ENCODE measurements around the gene DISC1. TPM values are rescaled to one million over a fixed set of nuclear protein-coding genes. Genes with fewer than 3 reads are reported as not detected.

DISC1 gene
- total RNA-seq, 4 donors from 2014 or later, result 7.1 to 33.4 (median 14.9) TPM

- no peak for DNase-seq
- Histone ChIP-seq H3K27ac (no peak overlapping the region), H3K27me3 (no peaks in the 10 kb centered on the region), H3K4me1 (no peaks in the 10 kb centered on the region), H3K9me3 (no peaks in the 10 kb centered on the region), H3K36me3 (no peaks in the 10 kb centered on the region), H3K4me3 (no peak overlapping the region)
- TF ChIP-seq CTCF (IDR thresholded peaks at IDR 0.05), result no peak
- TF ChIP-seq POLR2A (IDR thresholded peaks at IDR 0.05), result no peak
- intact Hi-C loops (cut with DNase I; ENCODE audit: low total_unique reads), result no loop called here
Observed at GRCh38 chr1:231612393-231613089, 14.0 kb upstream of the DISC1 start.

- Histone ChIP-seq H3K4me1 (no peaks in the 10 kb centered on the region), H3K27ac (no peak overlapping the region), H3K9me3 (no peaks in the 10 kb centered on the region), H3K27me3 (no peaks in the 10 kb centered on the region), H3K36me3 (no peaks in the 10 kb centered on the region), H3K4me3 (no peak overlapping the region)
- intact Hi-C loops (cut with DNase I; ENCODE audit: low total_unique reads), result no loop called here
- DNase-seq, result no peak
- TF ChIP-seq POLR2A (IDR thresholded peaks at IDR 0.05) (no peak), CTCF (IDR thresholded peaks at IDR 0.05) (no peak)
Observed at GRCh38 chr1:231613419-231614349, 12.9 kb upstream of the DISC1 start.

- TF ChIP-seq POLR2A (IDR thresholded peaks at IDR 0.05), result no peak
- no peak for TF ChIP-seq CTCF (IDR thresholded peaks at IDR 0.05)
- no peaks in the 10 kb centered on the region for H3K27me3 ChIP-seq
- no peak for DNase-seq
- H3K4me1 ChIP-seq, result no peaks in the 10 kb centered on the region
- H3K27ac ChIP-seq, result no peak overlapping the region
- no peaks in the 10 kb centered on the region for H3K9me3 ChIP-seq
- intact Hi-C loops (cut with DNase I; ENCODE audit: low total_unique reads), result no loop called here
- H3K36me3 ChIP-seq, result no peaks in the 10 kb centered on the region
- H3K4me3 ChIP-seq, result no peak overlapping the region
Observed at GRCh38 chr1:231616667-231617066, 9.9 kb upstream of the DISC1 start.

GRCh38 chr1:231618609-231619256 is 7.9 kb upstream of the DISC1 start:
- H3K4me3 ChIP-seq, result no peak overlapping the region
- TF ChIP-seq CTCF (IDR thresholded peaks at IDR 0.05) (no peak), POLR2A (IDR thresholded peaks at IDR 0.05) (no peak)
- DNase-seq, result no peak
- H3K27me3 ChIP-seq, result no peaks in the 10 kb centered on the region
- no peaks in the 10 kb centered on the region for H3K9me3 ChIP-seq
- H3K36me3 ChIP-seq, result no peaks in the 10 kb centered on the region
- intact Hi-C loops (cut with DNase I; ENCODE audit: low total_unique reads), result no loop called here
- no peaks in the 10 kb centered on the region for H3K4me1 ChIP-seq
- H3K27ac ChIP-seq, result no peak overlapping the region

Measured in uterus (tissue), 4 donors.